MM.1S (cell line): ENCODE measurements around the gene ATP1A2.

ENCODE experiments used
- EZH2 ChIP-seq: fragments of 300-600 bp; sonication (generic); optimal IDR thresholded peaks from 2 replicates; pipeline ENCODE3; 2017; ENCODE audit warnings: low read depth, mild to moderate bottlenecking, antibody characterized with exemption, low read length, mixed read lengths
- EZH2phosphoT487 ChIP-seq: fragments of 300-600 bp; sonication (generic); IDR thresholded peaks from 2 replicates; pipeline ENCODE4 v1.6.1; 2018; ENCODE audit warnings: antibody characterized with exemption, low read length
- TF ChIP-seq, protein P1 (sequence below): fragments of 300-600 bp; sonication (generic); IDR thresholded peaks from 2 replicates; pipeline ENCODE4 v1.5.1; 2016; ENCODE audit warnings: antibody characterized with exemption, low read length, mixed read lengths

DNA sequence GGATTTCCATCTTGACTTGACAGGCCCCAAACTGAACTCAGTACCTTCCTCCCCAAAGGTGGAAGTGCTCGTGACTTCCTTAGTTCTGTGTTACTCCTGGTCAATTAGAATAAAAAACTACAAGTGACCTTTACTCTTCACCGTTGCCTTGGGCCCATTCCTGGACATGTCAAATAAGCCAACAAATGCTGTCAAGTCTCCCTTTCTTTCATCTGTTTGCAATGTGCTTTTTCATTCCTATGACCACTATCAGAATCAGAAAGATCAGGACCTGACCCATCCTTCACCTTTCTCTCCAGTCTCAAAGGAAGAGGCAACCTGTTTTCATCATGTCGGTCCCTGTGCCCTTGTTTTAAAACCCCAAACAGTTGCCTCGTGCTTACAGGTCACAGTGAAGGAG lies 40.7 kb upstream of the ATP1A2 start:
- TF ChIP-seq, protein P1, sequence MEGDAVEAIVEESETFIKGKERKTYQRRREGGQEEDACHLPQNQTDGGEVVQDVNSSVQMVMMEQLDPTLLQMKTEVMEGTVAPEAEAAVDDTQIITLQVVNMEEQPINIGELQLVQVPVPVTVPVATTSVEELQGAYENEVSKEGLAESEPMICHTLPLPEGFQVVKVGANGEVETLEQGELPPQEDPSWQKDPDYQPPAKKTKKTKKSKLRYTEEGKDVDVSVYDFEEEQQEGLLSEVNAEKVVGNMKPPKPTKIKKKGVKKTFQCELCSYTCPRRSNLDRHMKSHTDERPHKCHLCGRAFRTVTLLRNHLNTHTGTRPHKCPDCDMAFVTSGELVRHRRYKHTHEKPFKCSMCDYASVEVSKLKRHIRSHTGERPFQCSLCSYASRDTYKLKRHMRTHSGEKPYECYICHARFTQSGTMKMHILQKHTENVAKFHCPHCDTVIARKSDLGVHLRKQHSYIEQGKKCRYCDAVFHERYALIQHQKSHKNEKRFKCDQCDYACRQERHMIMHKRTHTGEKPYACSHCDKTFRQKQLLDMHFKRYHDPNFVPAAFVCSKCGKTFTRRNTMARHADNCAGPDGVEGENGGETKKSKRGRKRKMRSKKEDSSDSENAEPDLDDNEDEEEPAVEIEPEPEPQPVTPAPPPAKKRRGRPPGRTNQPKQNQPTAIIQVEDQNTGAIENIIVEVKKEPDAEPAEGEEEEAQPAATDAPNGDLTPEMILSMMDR = no peak
- TF ChIP-seq EZH2 (no peak), EZH2phosphoT487 (no peak)
